GM19035 (cell line): Measurements from ENCODE around the gene IL18R1.

Experiments
- ATAC-seq: cut with Tn5 transposase; IDR thresholded peaks from one replicate; pipeline ENCODE4 v1.9.1; 2021; ENCODE audit not compliant: unreplicated experiment

Gene IL18R1

GRCh38 chr2:102432386-102432785 is 76.8 kb downstream of the IL18R1 start:
- ATAC-seq: no peak

DNA sequence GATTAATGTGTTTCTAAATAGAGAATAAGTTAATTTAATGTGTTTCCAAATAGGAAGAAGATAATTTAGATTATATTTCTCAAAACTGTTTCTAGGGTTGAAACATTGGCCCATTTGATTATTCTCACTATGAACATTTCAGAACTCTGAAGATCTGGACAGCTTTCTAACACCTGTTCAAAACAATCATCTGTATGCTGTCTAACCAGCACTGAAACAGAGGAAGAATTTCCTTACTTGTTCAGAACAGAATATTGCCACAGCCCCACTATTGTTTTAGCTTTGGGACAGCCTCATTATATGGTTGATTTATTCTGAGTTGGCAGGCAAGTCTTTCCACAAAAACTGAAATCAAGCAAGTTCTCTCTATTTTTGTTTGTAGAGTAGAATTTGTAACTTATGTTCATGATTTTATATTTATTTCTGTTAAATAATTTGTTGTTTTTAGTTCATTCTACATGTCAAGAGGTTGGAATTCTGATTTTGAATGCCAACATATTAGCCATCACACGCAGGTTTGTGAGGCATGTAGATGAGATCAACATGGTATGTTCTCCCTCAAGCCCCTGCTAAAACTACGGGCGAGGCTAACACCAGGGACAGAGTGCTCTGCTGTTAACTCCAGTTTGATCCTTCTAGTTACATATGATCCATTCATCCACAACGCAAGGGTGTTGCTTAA is 78.5 kb downstream of the IL18R1 start:
- no peak for ATAC-seq

DNA sequence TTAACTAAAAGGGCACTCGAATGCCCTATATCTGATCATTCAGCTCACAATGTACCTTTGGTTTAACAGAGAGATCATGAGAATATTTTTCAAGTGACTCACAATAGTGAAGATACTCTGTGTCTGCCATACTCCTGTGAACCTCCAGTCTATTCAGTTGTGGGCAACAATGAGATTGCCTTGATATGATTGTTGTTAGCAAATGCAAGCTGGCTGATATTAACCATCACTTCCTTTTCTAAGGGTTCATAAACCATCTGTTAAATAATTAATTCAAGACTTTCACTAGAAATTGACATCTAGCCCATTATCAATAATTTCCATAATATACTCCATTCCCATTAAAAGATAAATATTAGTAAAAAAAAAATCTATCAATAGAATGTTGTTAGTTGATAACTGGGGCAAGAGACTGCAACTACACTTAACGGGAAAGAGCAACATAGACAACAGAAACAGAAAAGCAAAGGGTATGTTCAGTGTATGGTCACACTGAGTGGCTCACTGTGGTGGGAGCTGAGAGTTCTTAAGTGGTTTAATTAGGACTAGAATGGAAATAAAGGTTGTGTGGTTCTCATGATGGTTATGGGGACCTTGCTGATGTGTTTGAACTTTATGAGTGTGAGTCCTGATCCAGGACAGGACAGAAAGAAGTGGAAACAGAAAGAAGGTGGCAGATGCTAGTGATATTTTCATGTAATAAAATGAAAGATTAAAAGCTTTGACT is 79.2 kb downstream of the IL18R1 start:
- peak; percentile 59 for ATAC-seq

- ATAC-seq: no peak
These were observed 80.1 kb downstream of the IL18R1 start for GRCh38 chr2:102435741-102436140.

DNA sequence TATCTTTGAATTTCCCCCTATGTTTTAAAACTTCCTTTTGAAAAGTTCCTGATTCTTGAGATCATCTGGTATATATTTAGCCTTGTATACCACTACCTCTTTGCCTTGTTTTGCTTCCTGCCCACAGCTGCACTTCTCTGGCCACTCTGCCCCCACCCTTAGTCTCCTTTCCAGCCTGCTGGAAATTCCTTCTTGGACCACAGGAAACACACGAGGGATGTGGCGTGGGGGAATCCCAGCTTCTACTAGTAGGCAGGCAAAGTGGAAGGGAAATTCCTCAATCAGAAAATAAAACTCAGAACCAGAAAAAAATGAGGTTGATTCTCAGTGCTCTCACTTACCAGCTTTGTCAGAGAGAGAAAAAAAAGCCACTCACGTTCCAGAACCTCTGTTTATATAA is 80.7 kb downstream of the IL18R1 start:
- no peak for ATAC-seq

GRCh38 chr2:102437122-102437521 is 81.5 kb downstream of the IL18R1 start:
- ATAC-seq: no peak

- ATAC-seq: no peak
These were observed 82.5 kb downstream of the IL18R1 start for GRCh38 chr2:102438111-102438510.

DNA sequence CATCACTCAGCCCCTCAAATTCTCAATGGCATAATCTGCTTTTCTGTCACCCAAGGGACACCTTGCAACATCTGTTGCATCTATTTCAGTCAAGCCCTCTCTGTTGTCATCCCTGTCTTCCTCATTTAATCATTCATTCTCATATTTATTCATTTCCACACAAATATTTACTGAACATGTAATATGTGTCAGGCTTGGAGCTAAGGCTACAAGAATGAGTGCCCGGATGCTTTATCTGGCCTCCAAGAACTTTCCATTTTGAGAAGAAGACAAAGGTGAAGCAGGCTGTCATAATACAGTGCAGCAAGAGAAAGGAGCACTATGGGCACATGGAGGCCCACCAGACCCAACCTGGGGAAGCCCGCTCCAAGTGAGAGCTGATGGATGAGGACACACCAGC is 83.0 kb downstream of the IL18R1 start:
- no peak for ATAC-seq

GRCh38 chr2:102439065-102439695 is 83.6 kb downstream of the IL18R1 start:
- ATAC-seq: no peak

GRCh38 chr2:102442967-102443828 is 87.6 kb downstream of the IL18R1 start:
- ATAC-seq: peak; percentile 72

GRCh38 chr2:102444233-102444632 is 88.6 kb downstream of the IL18R1 start:
- ATAC-seq: no peak

DNA sequence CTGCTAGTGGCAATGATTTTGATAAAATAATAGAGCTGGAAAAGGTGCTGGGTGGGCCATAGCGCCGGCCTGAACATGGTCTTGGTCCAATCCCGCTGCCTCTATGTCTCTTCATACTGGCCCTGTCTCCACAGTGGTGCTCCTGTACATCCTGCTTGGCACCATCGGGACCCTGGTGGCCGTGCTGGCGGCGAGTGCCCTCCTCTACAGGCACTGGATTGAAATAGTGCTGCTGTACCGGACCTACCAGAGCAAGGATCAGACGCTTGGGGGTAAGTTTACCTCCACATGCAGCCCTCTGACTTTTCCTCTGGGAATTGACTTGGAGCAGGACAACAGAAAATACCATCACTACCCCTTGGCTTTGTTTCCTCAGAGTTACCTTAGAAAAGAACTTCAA is 91.3 kb downstream of the IL18R1 start:
- ATAC-seq: no peak
